Glutamatergic neuron (in vitro differentiated cells): ENCODE results near the gene RBM19. TPM values are rescaled to one million over a fixed set of nuclear protein-coding genes. Genes with fewer than 3 reads are reported as not detected.

Source experiments
- DNase-seq: peaks from one replicate; pipeline ENCODE4 v3.0.0; 2022
- H3K27ac Mint-ChIP-seq: one replicate; pipeline ENCODE4 v1.8.0; 2020; ENCODE audit warnings: mild to moderate bottlenecking, mixed read lengths, inconsistent platforms; ENCODE audit not compliant: unreplicated experiment
- H3K27me3 Mint-ChIP-seq: one replicate; pipeline ENCODE4 v1.8.0; 2020; ENCODE audit warnings: mild to moderate bottlenecking, moderate library complexity, mixed read lengths, inconsistent platforms; ENCODE audit not compliant: unreplicated experiment
- H3K36me3 Mint-ChIP-seq: one replicate; pipeline ENCODE4 v1.8.0; 2020; ENCODE audit warnings: mild to moderate bottlenecking, mixed read lengths, inconsistent platforms; ENCODE audit not compliant: unreplicated experiment
- H3K4me1 Mint-ChIP-seq: one replicate; pipeline ENCODE4 v1.8.0; 2020; ENCODE audit warnings: mild to moderate bottlenecking, low read depth, mixed read lengths, inconsistent platforms; ENCODE audit not compliant: unreplicated experiment
- H3K4me3 Mint-ChIP-seq: one replicate; pipeline ENCODE4 v1.8.0; 2020; ENCODE audit warnings: mild to moderate bottlenecking, mixed read lengths, inconsistent platforms; ENCODE audit not compliant: unreplicated experiment
- H3K9me3 Mint-ChIP-seq: one replicate; pipeline ENCODE4 v1.8.0; 2020; ENCODE audit warnings: mild to moderate bottlenecking, moderate library complexity, mixed read lengths, inconsistent platforms; ENCODE audit not compliant: unreplicated experiment
- total RNA-seq: library from RNA; stranded (reverse); fragmentation: NEBNext Ultra II Directional; extraction: Animal tissue kit (Norgen Biotek cat#: 25700); gene quantifications from one replicate; pipeline ENCODE4 v1.2.1, GENCODE V29; 2021; ENCODE audit not compliant: unreplicated experiment
- TF ChIP-seq, protein P1 (sequence below): fragments of 200-600 bp; sonication (generic); IDR thresholded peaks from one replicate; pipeline ENCODE4 v1.5.0; 2021; ENCODE audit not compliant: partially characterized antibody, unreplicated experiment

Gene RBM19
- total RNA-seq, 1 donor from 2014 or later: 27.4 TPM

DNA sequence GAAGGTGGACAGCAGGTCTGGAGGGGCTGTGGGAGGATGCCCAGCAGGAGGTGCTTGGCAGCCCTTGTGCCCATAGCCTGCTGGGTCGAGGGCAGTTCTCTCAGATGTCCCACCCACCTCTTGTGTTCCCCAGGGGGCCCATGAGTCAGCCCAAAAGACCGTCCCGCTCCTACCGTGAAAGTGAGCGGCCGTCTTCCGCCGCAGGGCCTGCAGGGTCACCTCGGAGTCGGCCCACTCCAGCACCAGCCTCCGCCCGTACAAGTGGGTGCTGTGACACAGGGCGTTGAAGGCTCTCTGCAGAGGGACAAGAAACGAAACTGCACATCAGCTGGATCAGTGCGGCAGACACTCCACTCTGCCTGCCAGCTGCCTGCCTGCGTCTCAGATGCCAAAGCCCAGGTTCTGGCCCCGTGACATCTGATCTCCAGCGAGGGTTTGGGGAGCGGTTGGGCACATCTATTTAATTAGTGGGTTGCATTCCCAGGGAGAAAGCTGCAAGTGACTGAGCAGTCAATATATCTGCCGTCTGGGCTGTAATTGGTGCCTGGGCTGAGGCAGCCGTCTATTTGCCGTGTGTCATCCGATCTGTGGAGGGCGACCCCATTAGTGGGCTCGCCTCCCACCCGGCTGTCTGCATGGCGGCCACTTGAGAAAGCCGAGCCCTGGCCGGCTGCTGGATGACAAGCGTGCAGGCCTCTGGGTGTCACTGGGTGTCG lies 121.5 kb downstream of the RBM19 start:
- Mint-ChIP-seq H3K36me3 (no peaks in the 10 kb centered on the region), H3K9me3 (peaks cover 4% of the 10 kb centered on the region), H3K27ac (no peak overlapping the region), H3K4me1 (peaks cover 38% of the 10 kb centered on the region), H3K4me3 (no peak overlapping the region), H3K27me3 (peaks cover 3% of the 10 kb centered on the region)
- no peak for DNase-seq
- TF ChIP-seq, protein P1, sequence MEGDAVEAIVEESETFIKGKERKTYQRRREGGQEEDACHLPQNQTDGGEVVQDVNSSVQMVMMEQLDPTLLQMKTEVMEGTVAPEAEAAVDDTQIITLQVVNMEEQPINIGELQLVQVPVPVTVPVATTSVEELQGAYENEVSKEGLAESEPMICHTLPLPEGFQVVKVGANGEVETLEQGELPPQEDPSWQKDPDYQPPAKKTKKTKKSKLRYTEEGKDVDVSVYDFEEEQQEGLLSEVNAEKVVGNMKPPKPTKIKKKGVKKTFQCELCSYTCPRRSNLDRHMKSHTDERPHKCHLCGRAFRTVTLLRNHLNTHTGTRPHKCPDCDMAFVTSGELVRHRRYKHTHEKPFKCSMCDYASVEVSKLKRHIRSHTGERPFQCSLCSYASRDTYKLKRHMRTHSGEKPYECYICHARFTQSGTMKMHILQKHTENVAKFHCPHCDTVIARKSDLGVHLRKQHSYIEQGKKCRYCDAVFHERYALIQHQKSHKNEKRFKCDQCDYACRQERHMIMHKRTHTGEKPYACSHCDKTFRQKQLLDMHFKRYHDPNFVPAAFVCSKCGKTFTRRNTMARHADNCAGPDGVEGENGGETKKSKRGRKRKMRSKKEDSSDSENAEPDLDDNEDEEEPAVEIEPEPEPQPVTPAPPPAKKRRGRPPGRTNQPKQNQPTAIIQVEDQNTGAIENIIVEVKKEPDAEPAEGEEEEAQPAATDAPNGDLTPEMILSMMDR: no peak

DNA sequence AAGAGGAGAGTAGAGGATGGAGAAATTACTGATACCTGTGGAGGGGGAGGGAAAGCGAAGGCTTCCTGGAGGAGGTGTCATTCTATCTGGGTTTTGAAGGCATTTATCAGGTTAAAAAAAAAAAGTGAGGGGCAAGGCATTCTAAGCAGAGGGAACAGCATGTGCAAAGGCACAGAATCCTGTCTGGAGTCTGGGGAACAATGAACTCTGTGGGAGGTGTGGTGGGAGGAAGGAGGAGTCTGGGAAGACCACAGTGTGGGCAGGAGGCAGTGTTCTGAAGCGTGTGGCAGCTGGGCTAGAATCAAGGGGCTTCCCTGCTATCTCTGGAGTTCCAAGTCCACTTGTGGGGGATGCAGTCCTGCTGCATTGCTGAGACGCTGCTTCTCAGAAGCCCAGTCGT lies 123.4 kb downstream of the RBM19 start:
- H3K4me3 Mint-ChIP-seq: no peak overlapping the region
- H3K36me3 Mint-ChIP-seq: no peaks in the 10 kb centered on the region
- H3K27me3 Mint-ChIP-seq: peaks cover 3% of the 10 kb centered on the region
- H3K4me1 Mint-ChIP-seq: peaks cover 25% of the 10 kb centered on the region
- DNase-seq: no peak
- TF ChIP-seq, protein P1: no peak
- H3K9me3 Mint-ChIP-seq: peaks cover 4% of the 10 kb centered on the region
- peak overlapping the region; percentile 3 for H3K27ac Mint-ChIP-seq

DNA sequence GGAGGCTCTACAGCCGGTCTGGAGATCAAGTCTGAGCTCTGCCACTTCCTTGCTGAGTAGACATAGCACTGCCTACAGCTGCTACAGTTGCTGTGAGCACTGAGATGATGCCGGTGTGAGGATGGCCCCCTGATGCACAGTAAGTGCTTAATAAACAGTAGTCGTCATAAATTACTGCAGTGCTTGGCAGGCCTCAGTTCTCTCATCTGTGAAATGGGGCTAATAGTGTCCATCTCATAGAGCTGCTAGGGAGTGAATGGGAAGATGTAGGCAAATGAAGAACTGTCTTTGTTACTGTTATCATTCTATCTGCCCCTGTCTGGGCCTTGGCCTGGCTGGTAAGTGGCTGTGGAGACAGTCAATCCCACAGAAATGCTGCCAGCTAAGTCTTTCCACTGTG lies 124.3 kb downstream of the RBM19 start:
- Mint-ChIP-seq H3K4me1 (peaks cover 19% of the 10 kb centered on the region), H3K27me3 (peaks cover 3% of the 10 kb centered on the region), H3K27ac (no peak overlapping the region), H3K4me3 (no peak overlapping the region), H3K36me3 (no peaks in the 10 kb centered on the region), H3K9me3 (peaks cover 6% of the 10 kb centered on the region)
- no peak for DNase-seq
- TF ChIP-seq, protein P1: no peak

DNA sequence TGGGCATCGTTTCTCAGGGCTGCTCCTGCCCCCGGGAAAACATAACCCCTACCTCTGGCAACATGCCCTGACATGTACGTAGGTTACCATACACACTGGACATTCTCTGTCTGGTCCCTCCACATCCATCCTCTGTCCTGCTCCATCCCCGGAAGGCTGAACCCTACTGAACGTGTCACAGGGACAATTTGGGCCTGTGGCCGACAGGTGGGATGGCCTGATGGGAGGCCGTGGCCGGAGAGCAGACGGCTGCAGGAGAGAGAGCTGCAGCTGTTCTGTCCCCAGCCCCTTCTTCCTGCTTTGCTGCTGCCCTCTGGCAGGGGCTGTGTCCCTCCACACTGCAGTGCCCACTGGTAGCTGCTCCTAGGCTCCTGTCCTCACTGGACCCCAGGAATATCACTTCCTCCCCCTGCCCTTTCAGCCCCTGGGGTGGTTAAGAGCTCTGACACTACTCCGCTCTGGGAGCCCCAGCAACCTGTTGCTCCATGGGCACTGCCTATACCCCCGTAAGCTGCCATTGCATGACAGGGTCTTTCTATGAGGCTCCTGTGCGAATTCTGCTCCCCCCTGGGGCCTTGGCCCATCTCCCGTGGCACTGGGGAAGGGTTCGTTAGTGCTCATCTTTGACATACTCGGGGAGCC lies 125.6 kb downstream of the RBM19 start:
- Mint-ChIP-seq H3K27ac (no peak overlapping the region), H3K9me3 (peaks cover 6% of the 10 kb centered on the region), H3K4me1 (peaks cover 17% of the 10 kb centered on the region), H3K27me3 (peaks cover under 1% of the 10 kb centered on the region), H3K36me3 (no peaks in the 10 kb centered on the region), H3K4me3 (no peak overlapping the region)
- no peak for DNase-seq
- TF ChIP-seq, protein P1: no peak

DNA sequence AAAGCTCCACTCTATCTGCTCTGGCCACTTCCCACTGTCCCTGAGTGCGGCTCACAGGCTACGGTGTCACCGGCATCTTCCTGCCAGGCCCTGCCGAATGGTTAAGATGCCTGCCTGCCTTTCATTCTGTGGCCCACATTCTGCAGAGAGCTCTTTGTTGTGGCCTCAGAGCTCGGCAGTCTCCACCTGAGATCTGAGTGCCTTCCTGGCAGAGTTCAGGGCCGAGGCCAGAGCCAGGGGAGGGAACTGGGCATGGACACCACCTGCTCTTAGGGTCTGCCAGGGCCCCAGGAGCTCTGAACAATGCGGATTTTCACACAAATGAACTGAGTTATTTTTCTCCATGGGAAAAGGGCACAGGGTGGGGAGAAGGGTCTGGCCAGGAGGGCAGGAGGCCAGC lies 127.2 kb downstream of the RBM19 start:
- peaks cover 2% of the 10 kb centered on the region for H3K27me3 Mint-ChIP-seq
- H3K4me3 Mint-ChIP-seq: no peak overlapping the region
- no peak for DNase-seq
- TF ChIP-seq, protein P1: no peak
- H3K9me3 Mint-ChIP-seq: peaks cover 4% of the 10 kb centered on the region
- no peaks in the 10 kb centered on the region for H3K36me3 Mint-ChIP-seq
- peaks cover 12% of the 10 kb centered on the region for H3K4me1 Mint-ChIP-seq
- H3K27ac Mint-ChIP-seq: no peak overlapping the region
